ENCODE results near the gene SLC39A5. TPM values are rescaled to one million over a fixed set of nuclear protein-coding genes. Genes with fewer than 3 reads are reported as not detected.

SLC39A5 gene
- total and polyA plus RNA-seq, 2 of the 8 experiments (the other 6 are each of a cell fraction or from before 2014, with no cell fraction given), result 0.27 TPM; not detected in 1

DNA sequence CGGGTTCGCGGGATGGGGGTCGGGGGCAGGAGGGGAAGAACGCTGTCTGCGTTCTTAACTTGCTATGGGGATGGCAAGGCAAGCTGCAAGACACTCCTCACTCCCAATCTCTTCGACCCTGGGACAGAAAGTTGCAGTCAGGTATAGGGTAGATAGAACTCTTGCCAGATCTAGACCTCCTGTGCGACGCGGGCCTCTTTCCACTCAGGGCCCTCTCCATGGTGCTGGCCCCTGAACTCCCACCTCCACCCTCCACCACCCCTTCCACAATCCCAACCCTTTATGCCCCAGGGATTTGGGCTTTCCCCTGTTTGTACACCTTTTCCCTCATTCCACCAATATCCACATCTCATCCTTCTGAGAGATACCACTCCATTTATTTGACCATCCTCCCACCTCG, 4.9 kb upstream of the SLC39A5 start:
- Histone ChIP-seq H3K9me3 (ENCODE audit: insufficient read depth in 2 of 2, low read depth in 1 of 2, low read length in 1 of 2) (no peaks in the 10 kb centered on the region), H3K79me1 (ENCODE audit: low read depth, low read length) (peaks cover 6% of the 10 kb centered on the region), H4K5ac (ENCODE audit: insufficient read length, low read depth, low read length) (no peak overlapping the region), H3K14ac (ENCODE audit: insufficient read length) (no peak overlapping the region), H3K4me1 (replicated peaks in 1 of 4; ENCODE audit: control insufficient read depth in 3 of 4, insufficient read depth in 4 of 4, low read length in 3 of 4) (peaks cover 3 to 13% (median 6%) of the 10 kb centered on the region in 4 experiments; a peak in 6 of 7 replicates), H2BK12ac (ENCODE audit: low read depth, low read length) (no peak overlapping the region), H4K91ac (replicated peaks; ENCODE audit: insufficient read length, low read length) (no peak overlapping the region), H3K27me3 (replicated peaks in 1 of 4; ENCODE audit: control insufficient read depth in 3 of 4, extremely low read depth in 1 of 4, insufficient read depth in 3 of 4, low read length in 3 of 4) (no peaks in the 10 kb centered on the region), H2BK20ac (ENCODE audit: low read length) (no peak overlapping the region), H2BK15ac (ENCODE audit: low read length) (no peak overlapping the region), H4K20me1 (replicated peaks in 1 of 2; ENCODE audit: control insufficient read depth in 1 of 2, insufficient read depth in 2 of 2, low read length in 2 of 2) (peaks cover 0 to 2% of the 10 kb centered on the region in 2 experiments), H3K18ac (ENCODE audit: extremely low read depth, low read length) (no peak overlapping the region), H3K4ac (replicated peaks; ENCODE audit: insufficient read length, low read depth, low read length) (no peak overlapping the region), H3K27ac (ENCODE audit: low read depth, low read length) (no peak overlapping the region), H3K79me2 (ENCODE audit: control insufficient read depth in 1 of 2, insufficient read depth in 2 of 2, low read length in 2 of 2) (peaks cover 0 to 11% of the 10 kb centered on the region in 2 experiments; a peak in 2 of 4 replicates), H3K36me3 (ENCODE audit: control insufficient read depth in 2 of 4, insufficient read depth in 4 of 4, low read length in 3 of 4) (peaks cover 0 to 4% (median 1%) of the 10 kb centered on the region in 4 experiments; a peak in 1 of 8 replicates), H2AFZ (ENCODE audit: low read length) (no peak overlapping the region), H3K9ac (replicated peaks in 1 of 4; ENCODE audit: extremely low read depth in 1 of 4, low read depth in 3 of 4, low read length in 3 of 4) (peak overlapping the region in 2 of 4 experiments; percentile 45 to 46; a peak in 3 of 7 replicates), H3K56ac (replicated peaks; ENCODE audit: insufficient read length, low read depth, low read length) (no peak overlapping the region), H4K8ac (ENCODE audit: extremely low read depth, insufficient read depth, low read length) (no peak overlapping the region), H3K4me3 (ENCODE audit: extremely low read depth in 1 of 4, insufficient read depth in 2 of 4, low read depth in 3 of 4, low read length in 4 of 4) (peak overlapping the region; percentile 49 to 78 (median 66)), H2AK5ac (ENCODE audit: low read depth, low read length) (no peak overlapping the region), H3K4me2 (ENCODE audit: insufficient read depth in 1 of 2, low read depth in 2 of 2, low read length in 2 of 2) (peak overlapping the region; percentile 90 to 100), H2BK120ac (replicated peaks; ENCODE audit: low read depth, low read length) (no peak overlapping the region), H3K23ac (ENCODE audit: insufficient read length) (no peak overlapping the region), H3K23me2 (ENCODE audit: low read depth, low read length) (peaks cover 22% of the 10 kb centered on the region), H2BK5ac (ENCODE audit: low read depth, low read length) (no peak overlapping the region)
- 83% methylated on average over 8 of the region's 11 CpGs; no CpG with 5 or more reads in 1 of the 2 experiments for WGBS, 2 experiments (ENCODE audit: extremely low coverage in 1 of 2, insufficient coverage in 1 of 2, insufficient read length in 1 of 2, insufficient replicate concordance in 2 of 2, low coverage in 1 of 2, low lambda C conversion rate in 2 of 2, missing lambda C conversion rate in 1 of 2)
- ChIA-PET POLR2A (ENCODE audit: partially characterized antibody) (no interaction called here), CTCF (ENCODE audit: partially characterized antibody) (interaction anchor here (0.6 to 10.5 kb wide), 6 partner anchors 18 to 51 kb away, joined by 3 to 72 read pairs (median 4); partner anchors contain the start of gene SMARCC2)
- FAIRE-seq (no peak), DNase-seq (ENCODE audit: low read depth in 1 of 2, low spot score in 2 of 2) (no peak)
- TF ChIP-seq SIN3A (conservative IDR thresholded peaks at IDR 0.05 in 1 of 2, IDR thresholded peaks at IDR 0.05 in 1 of 2; ENCODE audit: low read depth in 1 of 2, low read length in 2 of 2), result peak in 1 of 2 experiments; percentile 41; a peak in 1 of 4 replicates
- no peak for TF ChIP-seq ASH2L (IDR thresholded peaks at IDR 0.05; ENCODE audit: low read length)
- TF ChIP-seq SAP30 (IDR thresholded peaks at IDR 0.05; ENCODE audit: insufficient read depth, insufficient replicate concordance, low read length), result no peak
- TF ChIP-seq BACH1 (IDR thresholded peaks at IDR 0.05; ENCODE audit: low read length), result no peak
- TF ChIP-seq POLR2AphosphoS5 (IDR thresholded peaks at IDR 0.05; ENCODE audit: low read depth, low read length), result no peak
- TF ChIP-seq JUN (IDR thresholded peaks at IDR 0.05; ENCODE audit: low read depth, low read length), result no peak
- TF ChIP-seq TEAD4 (IDR thresholded peaks at IDR 0.05; ENCODE audit: low read depth, low read length), result no peak
